DOHH2 (cell line): ENCODE measurements around the gene GRK6.

Source experiments
- H3F3A ChIP-seq: fragments of 200-600 bp; sonication (generic), shearing (Covaris generic); 2 replicates; pipeline ENCODE4 v1.6.0; 2016; ENCODE audit warnings: antibody characterized with exemption, mild to moderate bottlenecking; ENCODE audit not compliant: control insufficient read depth, insufficient read depth
- H3K27ac ChIP-seq: fragments of 200-600 bp; sonication (generic); 2 replicates; pipeline ENCODE4 v1.5.1; 2014; ENCODE audit warnings: low read depth, mild to moderate bottlenecking, low read length, moderate library complexity
- H3K27me3 ChIP-seq: fragments of 200-600 bp; sonication (generic); 2 replicates; pipeline ENCODE4 v1.6.1; 2014; ENCODE audit warnings: mild to moderate bottlenecking, low read length, mixed read lengths; ENCODE audit not compliant: control insufficient read depth
- H3K36me3 ChIP-seq: fragments of 200-600 bp; sonication (generic); 2 replicates; pipeline ENCODE4 v1.6.1; 2014; ENCODE audit warnings: mild to moderate bottlenecking, low read length, moderate library complexity, mixed read lengths; ENCODE audit not compliant: control insufficient read depth
- H3K4me1 ChIP-seq: fragments of 200-600 bp; sonication (generic); 2 replicates; pipeline ENCODE4 v1.6.1; 2014; ENCODE audit warnings: mild to moderate bottlenecking, low read length, mixed read lengths; ENCODE audit not compliant: control insufficient read depth
- H3K4me2 ChIP-seq: fragments of 200-600 bp; sonication (generic); 2 replicates; pipeline ENCODE4 v1.6.0; 2014; ENCODE audit warnings: mild to moderate bottlenecking, low read length, moderate library complexity
- H3K4me3 ChIP-seq: fragments of 200-600 bp; sonication (generic); 2 replicates; pipeline ENCODE4 v1.5.1; 2014; ENCODE audit warnings: mild to moderate bottlenecking, low read length, mixed read lengths
- H3K79me2 ChIP-seq: fragments of 200-600 bp; sonication (generic); 2 replicates; pipeline ENCODE4 v1.6.1; 2014; ENCODE audit warnings: mild to moderate bottlenecking, low read length, mixed read lengths; ENCODE audit not compliant: control insufficient read depth
- H3K9me2 ChIP-seq: fragments of 200-600 bp; sonication (generic); replicated peaks from 2 replicates; pipeline ENCODE4 v1.6.1; 2014; ENCODE audit warnings: mild to moderate bottlenecking, low read length, mixed read lengths; ENCODE audit not compliant: control insufficient read depth
- H3K9me3 ChIP-seq: fragments of 200-600 bp; sonication (generic); 2 replicates; pipeline ENCODE4 v1.6.1; 2014; ENCODE audit warnings: antibody characterized with exemption, low read length, mixed read lengths; ENCODE audit not compliant: control insufficient read depth, insufficient read depth
- H4K20me1 ChIP-seq: fragments of 200-600 bp; sonication (generic); 2 replicates; pipeline ENCODE4 v1.6.0; 2014; ENCODE audit warnings: low read depth, mild to moderate bottlenecking, antibody characterized with exemption, low read length, moderate library complexity; ENCODE audit not compliant: control insufficient read depth, insufficient read depth
- EZH2phosphoT487 ChIP-seq: fragments of 200-600 bp; sonication (generic); IDR thresholded peaks from 2 replicates; pipeline ENCODE4 v1.6.1; 2017; ENCODE audit warnings: borderline replicate concordance, mild to moderate bottlenecking, antibody characterized with exemption, low read length, moderate library complexity, mixed read lengths
- TF ChIP-seq, protein P1 (sequence below): fragments of 200-600 bp; sonication (generic); IDR thresholded peaks from one replicate; pipeline ENCODE4 v1.5.1; 2014; ENCODE audit warnings: antibody characterized with exemption, mild to moderate bottlenecking, low read depth, low read length; ENCODE audit not compliant: poor library complexity, severe bottlenecking

Gene GRK6

DNA sequence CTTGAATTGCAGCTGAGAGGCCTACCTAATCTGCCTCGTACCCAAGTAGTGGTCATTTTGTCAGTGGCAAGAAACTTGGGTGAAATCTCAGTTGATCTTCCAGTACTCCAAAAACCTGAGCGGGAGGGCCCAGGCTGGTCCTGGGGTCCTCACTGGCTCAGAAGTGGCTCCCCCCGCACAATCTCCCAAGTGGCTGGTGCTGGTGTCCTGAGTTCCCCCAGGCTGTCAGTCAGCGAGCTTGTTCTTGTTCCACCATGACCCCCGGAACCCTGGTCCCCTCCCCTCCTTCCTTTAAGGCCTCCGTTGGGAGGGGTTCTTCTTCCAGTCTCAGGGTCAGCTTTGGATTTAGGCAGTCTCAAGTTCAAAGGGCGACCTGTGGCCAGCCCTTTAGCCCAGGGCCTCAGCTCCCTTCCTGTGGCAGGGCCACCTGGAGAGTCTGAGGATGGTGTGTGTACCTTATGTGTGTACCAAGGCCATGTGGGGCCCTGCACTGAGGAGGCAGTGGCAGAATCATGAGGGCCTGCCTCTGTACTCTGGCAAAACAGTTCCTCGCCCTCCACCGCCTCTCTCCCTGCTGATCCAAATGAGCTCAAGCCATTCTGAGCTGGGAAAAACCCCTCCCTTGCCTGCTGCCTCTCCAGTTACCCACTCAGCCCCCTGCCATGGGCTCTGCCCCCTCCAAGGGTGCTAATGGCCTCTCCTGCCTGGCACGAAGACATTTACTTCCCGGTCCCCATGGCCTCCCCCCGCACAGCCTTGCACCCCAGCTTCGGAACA is 51.4 kb downstream of the GRK6 start:
- Histone ChIP-seq H4K20me1 (no peaks in the 10 kb centered on the region), H3K36me3 (no peaks in the 10 kb centered on the region), H3K79me2 (no peaks in the 10 kb centered on the region), H3F3A (peaks cover 12% of the 10 kb centered on the region; the same call in 1 of the 2 replicates), H3K27ac (no peak overlapping the region), H3K9me3 (no peaks in the 10 kb centered on the region), H3K4me3 (no peak overlapping the region), H3K27me3 (no peaks in the 10 kb centered on the region), H3K4me2 (no peak overlapping the region), H3K4me1 (peaks cover 49% of the 10 kb centered on the region), H3K9me2 (no peaks in the 10 kb centered on the region)
- TF ChIP-seq EZH2phosphoT487: no peak
- TF ChIP-seq, protein P1, sequence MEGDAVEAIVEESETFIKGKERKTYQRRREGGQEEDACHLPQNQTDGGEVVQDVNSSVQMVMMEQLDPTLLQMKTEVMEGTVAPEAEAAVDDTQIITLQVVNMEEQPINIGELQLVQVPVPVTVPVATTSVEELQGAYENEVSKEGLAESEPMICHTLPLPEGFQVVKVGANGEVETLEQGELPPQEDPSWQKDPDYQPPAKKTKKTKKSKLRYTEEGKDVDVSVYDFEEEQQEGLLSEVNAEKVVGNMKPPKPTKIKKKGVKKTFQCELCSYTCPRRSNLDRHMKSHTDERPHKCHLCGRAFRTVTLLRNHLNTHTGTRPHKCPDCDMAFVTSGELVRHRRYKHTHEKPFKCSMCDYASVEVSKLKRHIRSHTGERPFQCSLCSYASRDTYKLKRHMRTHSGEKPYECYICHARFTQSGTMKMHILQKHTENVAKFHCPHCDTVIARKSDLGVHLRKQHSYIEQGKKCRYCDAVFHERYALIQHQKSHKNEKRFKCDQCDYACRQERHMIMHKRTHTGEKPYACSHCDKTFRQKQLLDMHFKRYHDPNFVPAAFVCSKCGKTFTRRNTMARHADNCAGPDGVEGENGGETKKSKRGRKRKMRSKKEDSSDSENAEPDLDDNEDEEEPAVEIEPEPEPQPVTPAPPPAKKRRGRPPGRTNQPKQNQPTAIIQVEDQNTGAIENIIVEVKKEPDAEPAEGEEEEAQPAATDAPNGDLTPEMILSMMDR: no peak

DNA sequence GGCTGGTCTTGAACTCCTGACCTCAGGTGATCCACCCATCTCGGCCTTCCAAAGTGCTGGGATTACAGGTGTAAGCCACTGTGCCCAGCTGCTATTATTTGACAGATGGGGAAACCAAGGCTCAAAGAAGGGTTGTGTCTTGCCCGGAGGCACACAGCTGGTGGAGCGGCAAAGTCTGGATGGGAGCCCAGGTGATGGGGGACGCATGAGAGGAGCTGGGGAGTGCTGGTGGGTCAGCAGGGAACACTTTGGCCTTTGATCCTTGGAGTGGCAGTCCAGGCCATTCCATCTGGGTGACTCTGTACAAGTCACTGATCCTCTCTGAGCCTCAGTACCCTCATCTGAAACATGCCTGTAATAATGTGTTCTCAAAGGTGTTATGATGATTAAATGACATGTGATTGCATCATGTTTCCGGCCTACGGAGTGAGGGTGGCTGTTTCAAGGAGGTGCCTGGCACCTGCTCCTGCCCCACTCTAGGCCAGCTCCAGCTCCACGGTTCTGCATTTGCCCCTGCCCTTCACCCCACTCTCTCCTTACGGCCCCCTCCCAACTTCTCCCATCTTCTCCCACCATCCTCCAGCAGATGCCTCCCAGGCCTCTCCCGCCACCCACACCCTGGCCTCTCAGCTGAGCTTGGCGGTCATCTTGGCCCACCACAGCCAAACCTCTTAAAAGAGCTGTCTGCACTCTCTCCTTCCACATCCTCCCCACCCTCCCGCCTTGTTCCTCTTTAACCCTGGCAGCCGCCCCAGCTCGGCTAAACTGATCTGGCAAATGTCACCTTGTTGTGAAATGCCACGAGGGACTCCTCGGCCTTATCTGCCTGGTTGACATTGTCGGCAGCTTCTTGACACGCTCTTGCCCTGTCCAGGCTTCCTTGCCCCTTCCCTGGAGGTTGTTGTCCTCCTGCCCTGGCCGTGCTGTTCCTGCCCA is 52.5 kb downstream of the GRK6 start:
- H3K27ac ChIP-seq: peak overlapping the region; percentile 37
- no peaks in the 10 kb centered on the region for H4K20me1 ChIP-seq
- H3K4me3 ChIP-seq: no peak overlapping the region
- no peaks in the 10 kb centered on the region for H3K79me2 ChIP-seq
- H3K4me1 ChIP-seq: peaks cover 46% of the 10 kb centered on the region
- H3K27me3 ChIP-seq: no peaks in the 10 kb centered on the region
- no peaks in the 10 kb centered on the region for H3K9me2 ChIP-seq
- no peaks in the 10 kb centered on the region for H3K9me3 ChIP-seq
- H3F3A ChIP-seq: peaks cover 12% of the 10 kb centered on the region; the same call in 1 of the 2 replicates
- TF ChIP-seq EZH2phosphoT487: no peak
- TF ChIP-seq, protein P1: no peak
- peak overlapping the region; percentile 30 for H3K4me2 ChIP-seq
- H3K36me3 ChIP-seq: no peaks in the 10 kb centered on the region

DNA sequence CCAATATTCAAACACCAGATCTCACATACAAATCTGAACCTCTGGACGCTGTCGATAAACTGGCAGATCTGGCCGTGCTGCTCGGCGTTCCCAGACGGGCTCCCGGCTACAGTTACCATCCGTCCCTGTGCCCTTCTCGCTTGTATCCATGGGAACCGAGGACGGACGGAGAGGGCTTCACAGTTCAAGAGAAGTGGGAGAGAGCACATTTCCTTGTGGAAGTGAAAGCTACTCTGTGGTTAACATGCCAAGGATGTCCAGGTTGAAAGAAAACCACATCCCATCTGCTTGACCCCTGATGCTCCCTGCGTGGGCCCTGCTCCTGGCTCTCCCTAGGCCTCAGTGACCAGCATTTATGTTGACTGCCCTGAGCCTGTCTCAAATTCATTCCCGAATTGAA is 53.3 kb downstream of the GRK6 start:
- no peaks in the 10 kb centered on the region for H3K27me3 ChIP-seq
- no peak overlapping the region for H3K4me2 ChIP-seq
- peak overlapping the region; percentile 37; the same call in 1 of the 2 replicates for H3K27ac ChIP-seq
- H3K4me3 ChIP-seq: no peak overlapping the region
- H3K9me3 ChIP-seq: no peaks in the 10 kb centered on the region
- no peaks in the 10 kb centered on the region for H3K9me2 ChIP-seq
- H4K20me1 ChIP-seq: no peaks in the 10 kb centered on the region
- H3K79me2 ChIP-seq: no peaks in the 10 kb centered on the region
- TF ChIP-seq, protein P1: no peak
- no peak for TF ChIP-seq EZH2phosphoT487
- H3K4me1 ChIP-seq: peaks cover 39% of the 10 kb centered on the region
- no peaks in the 10 kb centered on the region for H3K36me3 ChIP-seq
- H3F3A ChIP-seq: peaks cover 12% of the 10 kb centered on the region; the same call in 1 of the 2 replicates
